Subcutaneous abdominal adipose tissue (tissue), 5 donors: ENCODE results near the gene NKAIN4.

Experiments
- H3K27ac ChIP-seq: one replicate; pipeline ENCODE4 v1.7.0; 2013; ENCODE audit warnings: low read depth, mild to moderate bottlenecking, inconsistent platforms, low read length, moderate library complexity
- H3K27me3 ChIP-seq, 5 donors: one replicate each; pipeline ENCODE4 v1.7.0; 2013; ENCODE audit warnings: low read length in 5 of 5, inconsistent platforms in 1 of 5; ENCODE audit not compliant: control insufficient read depth in 5 of 5, insufficient read depth in 4 of 5
- H3K36me3 ChIP-seq, 5 donors: one replicate each; pipeline ENCODE4 v1.7.0; 2013; ENCODE audit warnings: low read length in 5 of 5; ENCODE audit not compliant: control insufficient read depth in 5 of 5, insufficient read depth in 5 of 5
- H3K4me1 ChIP-seq, 5 donors: one replicate each; pipeline ENCODE4 v1.7.0; 2013; ENCODE audit warnings: low read length in 5 of 5, mild to moderate bottlenecking in 3 of 5, moderate library complexity in 1 of 5; ENCODE audit not compliant: control insufficient read depth in 5 of 5, insufficient read depth in 5 of 5
- H3K4me3 ChIP-seq, 5 donors: one replicate each; pipeline ENCODE4 v1.7.0; 2013; ENCODE audit warnings: low read length in 5 of 5, low read depth in 1 of 5
- H3K9ac ChIP-seq, 5 donors: one replicate each; pipeline ENCODE4 v1.7.0; 2013; ENCODE audit warnings: low read length in 5 of 5, mild to moderate bottlenecking in 4 of 5, moderate library complexity in 3 of 5
- H3K9me3 ChIP-seq, 5 donors: one replicate each; pipeline ENCODE4 v1.7.0; 2013; ENCODE audit warnings: low read length in 5 of 5; ENCODE audit not compliant: control insufficient read depth in 5 of 5
- donor health status: healthy.
- donor health status: healthy.
- donor health status: healthy.
- donor health status: healthy.
- donor health status: healthy.

The NKAIN4 gene

DNA sequence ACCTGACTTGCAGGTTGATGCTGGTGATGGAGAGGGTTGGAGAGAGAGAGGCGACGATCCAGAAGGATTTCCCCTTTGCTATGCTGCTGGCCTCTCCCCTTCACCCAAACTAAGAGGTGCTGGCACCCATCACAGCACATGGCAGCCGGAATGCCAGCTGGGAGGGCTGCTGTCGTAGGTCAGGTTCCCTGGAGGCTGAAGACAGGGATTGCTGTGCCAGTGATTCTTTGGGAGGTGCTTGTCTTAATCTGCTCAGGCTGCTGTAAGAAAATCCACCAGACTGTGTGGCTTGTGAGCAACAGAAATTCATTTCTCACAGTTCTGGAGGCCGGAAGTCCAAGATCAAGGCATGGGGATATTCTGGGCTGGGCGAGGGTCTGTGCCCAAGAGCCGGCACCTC lies 14.0 kb upstream of the NKAIN4 start:
- Histone ChIP-seq H3K27me3 (peaks cover 3 to 42% (median 33%) of the 10 kb centered on the region in 5 donors), H3K4me1 (peaks cover 4 to 9% (median 8%) of the 10 kb centered on the region in 5 donors), H3K9me3 (no peaks in the 10 kb centered on the region), H3K36me3 (no peaks in the 10 kb centered on the region), H3K9ac (no peak overlapping the region), H3K27ac (no peak overlapping the region), H3K4me3 (no peak overlapping the region)

DNA sequence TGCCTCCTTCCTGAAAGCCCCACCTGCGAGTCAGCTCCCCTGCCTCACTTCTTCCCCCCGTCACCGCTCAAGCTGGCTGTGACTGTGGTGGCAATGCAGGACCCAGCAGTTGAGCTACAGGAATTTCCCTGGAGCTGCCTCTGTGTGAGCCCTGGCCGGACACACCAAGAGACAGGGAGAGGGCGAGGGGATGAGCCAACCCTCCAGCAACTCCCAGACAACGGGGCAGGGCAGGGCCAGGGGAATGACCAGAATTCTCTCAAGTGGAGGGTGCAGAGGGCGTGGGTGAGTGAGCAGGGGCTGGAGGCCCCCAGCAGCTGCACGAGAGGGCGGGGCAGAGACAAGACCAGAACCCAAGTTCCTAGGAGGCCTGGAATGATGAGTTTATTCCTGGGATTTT lies 13.4 kb upstream of the NKAIN4 start:
- no peak overlapping the region for H3K4me3 ChIP-seq
- H3K36me3 ChIP-seq, result no peaks in the 10 kb centered on the region
- peaks cover 4 to 7% (median 6%) of the 10 kb centered on the region in 5 donors for H3K4me1 ChIP-seq
- no peaks in the 10 kb centered on the region for H3K9me3 ChIP-seq
- no peak overlapping the region for H3K9ac ChIP-seq
- H3K27ac ChIP-seq, result no peak overlapping the region
- peaks cover 3 to 45% (median 34%) of the 10 kb centered on the region in 5 donors for H3K27me3 ChIP-seq

DNA sequence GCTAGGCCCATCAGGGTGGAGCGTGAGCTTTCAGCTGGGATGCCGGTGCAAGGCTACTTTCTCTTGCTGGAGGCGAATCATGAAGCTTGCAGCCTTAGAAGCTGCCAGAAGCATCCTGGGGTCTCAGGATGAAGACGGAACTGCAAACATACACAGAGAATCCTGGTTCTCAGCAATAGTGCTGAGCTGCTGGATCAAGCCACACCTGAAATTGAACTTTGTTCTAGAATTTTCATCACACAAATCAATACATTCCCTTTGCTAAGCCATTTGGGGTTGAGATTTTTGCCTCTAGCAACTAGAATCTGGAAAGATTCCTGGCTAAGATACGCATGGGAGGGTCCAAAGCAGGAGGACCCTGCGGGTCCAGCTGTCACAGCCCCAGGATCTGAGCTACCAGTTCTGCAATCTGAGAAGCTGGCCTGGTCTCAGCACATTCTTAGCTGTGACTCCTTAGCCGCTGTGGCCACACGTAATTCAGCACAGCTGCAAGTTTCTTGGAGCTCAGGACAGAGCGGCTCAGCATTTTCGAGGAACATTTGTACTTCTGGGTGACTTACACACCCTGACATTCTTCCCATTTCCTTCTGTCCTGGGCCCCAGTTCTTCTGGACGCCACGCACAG lies 11.7 kb upstream of the NKAIN4 start:
- Histone ChIP-seq H3K27me3 (peaks cover 3 to 55% (median 46%) of the 10 kb centered on the region in 5 donors), H3K4me1 (no peaks in the 10 kb centered on the region)

DNA sequence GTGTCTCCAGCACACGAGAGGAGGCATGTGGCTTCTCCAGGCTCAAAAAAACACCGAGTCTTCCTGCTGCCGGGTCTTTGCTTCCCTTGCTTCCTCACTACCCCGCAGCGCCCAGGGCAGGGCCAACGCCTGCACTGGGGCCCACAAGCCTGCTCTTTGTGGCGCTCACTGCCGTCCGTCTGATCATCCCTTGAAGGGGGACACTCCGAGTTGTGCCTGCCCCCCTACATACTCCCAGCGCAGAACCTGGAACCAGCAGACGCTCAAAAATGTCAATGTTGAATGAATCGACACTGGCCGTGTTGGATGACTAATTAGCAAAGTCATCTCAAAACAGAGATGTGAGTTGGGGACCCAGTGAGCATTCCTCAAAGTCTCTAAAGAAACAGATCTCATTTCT lies 10.3 kb upstream of the NKAIN4 start:
- H3K9ac ChIP-seq, result no peak overlapping the region
- no peak overlapping the region for H3K4me3 ChIP-seq
- no peak overlapping the region for H3K27ac ChIP-seq
- H3K36me3 ChIP-seq, result no peaks in the 10 kb centered on the region
- peaks cover 5 to 69% (median 59%) of the 10 kb centered on the region in 5 donors for H3K27me3 ChIP-seq
- H3K9me3 ChIP-seq, result no peaks in the 10 kb centered on the region
- no peaks in the 10 kb centered on the region for H3K4me1 ChIP-seq

More for the DNA sequence above, 11.7 kb upstream of the NKAIN4 start:
- Histone ChIP-seq H3K36me3 (no peaks in the 10 kb centered on the region), H3K27ac (no peak overlapping the region), H3K9ac (no peak overlapping the region), H3K9me3 (no peaks in the 10 kb centered on the region), H3K4me3 (no peak overlapping the region)

DNA sequence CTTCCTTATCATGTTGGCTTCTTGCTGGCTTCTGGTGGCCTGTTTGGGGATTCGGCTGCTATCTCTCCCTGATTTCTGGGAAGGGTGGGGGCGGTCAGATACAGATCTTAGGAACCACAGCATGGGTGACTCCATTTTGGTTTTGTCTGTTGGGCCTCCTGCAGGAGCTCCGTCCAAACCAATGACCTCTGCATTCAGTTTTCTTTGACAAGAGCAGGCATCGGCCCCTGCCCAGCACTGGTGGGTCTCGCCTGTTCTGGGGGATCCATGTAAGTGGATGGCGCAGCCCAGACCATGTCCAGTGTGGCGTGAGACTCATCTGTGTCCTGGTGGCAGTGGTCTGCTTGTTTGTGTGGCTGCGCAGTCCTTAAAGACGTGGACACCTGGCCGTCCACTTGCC lies 9.7 kb upstream of the NKAIN4 start:
- Histone ChIP-seq H3K36me3 (no peaks in the 10 kb centered on the region), H3K27me3 (peaks cover 9 to 72% (median 63%) of the 10 kb centered on the region in 5 donors), H3K4me3 (no peak overlapping the region), H3K9ac (no peak overlapping the region), H3K4me1 (no peaks in the 10 kb centered on the region), H3K27ac (no peak overlapping the region), H3K9me3 (no peaks in the 10 kb centered on the region)

DNA sequence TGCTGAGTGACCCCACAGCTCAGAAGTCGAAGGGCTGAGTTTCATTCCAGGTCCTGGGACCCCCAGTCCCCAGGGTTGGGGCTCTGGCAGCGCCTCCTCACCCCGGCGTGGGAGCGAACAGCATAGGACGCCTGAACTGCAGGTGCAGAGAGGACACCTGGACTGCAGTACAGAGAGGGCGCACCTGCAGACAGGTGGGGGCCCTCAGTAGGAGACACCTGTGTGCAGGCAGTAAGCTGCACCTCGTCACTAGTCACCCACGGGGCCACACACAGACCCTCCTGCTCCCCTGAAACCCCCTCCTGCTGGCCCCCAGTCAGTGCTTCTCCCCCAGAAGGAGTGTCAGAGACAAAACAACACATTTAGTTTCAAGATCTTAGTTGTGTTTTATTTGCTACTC lies 8.6 kb upstream of the NKAIN4 start:
- no peaks in the 10 kb centered on the region for H3K36me3 ChIP-seq
- H3K27me3 ChIP-seq, result peaks cover 9 to 66% (median 57%) of the 10 kb centered on the region in 5 donors
- no peak overlapping the region for H3K9ac ChIP-seq
- H3K27ac ChIP-seq, result no peak overlapping the region
- H3K9me3 ChIP-seq, result no peaks in the 10 kb centered on the region
- H3K4me3 ChIP-seq, result no peak overlapping the region
- H3K4me1 ChIP-seq, result no peaks in the 10 kb centered on the region

DNA sequence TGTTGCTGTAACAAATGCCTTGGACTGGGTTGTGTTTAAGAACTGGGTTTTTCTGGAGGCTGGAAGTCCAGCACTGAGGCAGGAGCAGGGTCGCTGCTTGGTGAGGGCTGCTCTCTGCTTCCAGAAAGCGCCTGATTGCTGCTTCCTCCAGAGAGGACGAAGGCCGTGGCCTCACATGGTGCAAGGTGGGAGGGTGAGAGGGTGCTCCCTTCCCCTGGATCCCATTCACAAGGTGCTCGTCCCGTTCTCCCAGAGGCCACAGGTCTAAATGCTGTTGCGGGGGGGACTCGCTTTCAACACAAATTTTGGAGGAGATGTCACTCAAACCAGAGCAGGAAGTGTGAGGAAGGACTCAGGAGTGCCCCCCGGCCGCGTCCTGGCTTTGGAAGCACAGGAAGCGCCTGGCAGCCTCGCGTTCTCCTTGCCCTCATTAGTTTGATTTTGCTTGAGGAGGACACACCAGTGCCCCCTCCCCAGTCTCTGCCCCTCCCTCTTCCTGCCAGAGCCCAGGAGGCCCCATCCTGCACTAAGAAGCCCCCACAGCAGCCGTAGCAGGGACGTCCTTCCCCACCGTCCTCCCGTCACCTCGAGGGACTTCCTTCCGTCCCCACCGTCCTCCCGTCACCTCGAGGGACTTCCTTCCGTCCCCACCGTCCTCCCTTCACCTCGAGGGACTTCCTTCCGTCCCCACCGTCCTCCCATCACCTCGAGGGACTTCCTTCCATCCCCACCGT lies 7.7 kb upstream of the NKAIN4 start:
- Histone ChIP-seq H3K4me1 (no peaks in the 10 kb centered on the region), H3K9me3 (no peaks in the 10 kb centered on the region), H3K4me3 (no peak overlapping the region), H3K36me3 (no peaks in the 10 kb centered on the region), H3K27me3 (peaks cover 9 to 62% (median 53%) of the 10 kb centered on the region in 5 donors), H3K9ac (no peak overlapping the region), H3K27ac (no peak overlapping the region)

DNA sequence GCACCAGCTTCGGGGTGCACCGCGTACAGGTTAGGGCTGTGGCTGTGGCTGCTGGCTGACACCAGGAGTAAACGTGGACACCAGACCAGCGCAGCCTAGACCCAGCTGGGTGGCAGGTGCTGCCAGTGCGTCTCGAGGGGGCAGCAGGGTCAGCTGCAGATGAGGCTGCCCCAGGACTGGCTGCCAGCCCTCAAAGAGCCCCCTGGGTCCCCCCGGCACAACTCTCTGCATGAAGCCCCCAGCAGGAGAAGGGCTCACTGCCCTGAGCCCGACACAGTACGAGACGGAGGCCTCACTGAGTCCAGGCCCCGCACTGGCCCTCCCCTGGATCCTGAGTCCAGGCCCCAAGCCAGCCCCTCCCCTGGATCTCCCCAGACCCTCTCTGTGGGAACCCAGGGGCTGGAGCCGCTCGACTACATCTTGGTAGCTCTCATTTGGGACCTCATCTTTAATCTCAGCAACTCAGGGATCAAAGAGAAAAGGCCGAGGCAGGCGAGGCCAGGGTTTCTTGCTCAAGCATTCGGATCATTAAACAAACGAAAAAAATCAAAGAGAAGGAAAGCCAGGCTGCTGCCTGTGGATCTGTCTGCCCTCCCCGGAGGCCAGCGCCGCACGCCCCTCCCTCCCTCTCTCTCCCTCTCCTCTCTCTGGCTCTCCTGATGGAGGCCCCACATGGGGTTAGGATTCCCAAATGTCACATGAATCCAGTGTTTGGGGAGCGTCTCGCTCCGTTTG lies 7.0 kb upstream of the NKAIN4 start:
- Histone ChIP-seq H3K27ac (no peak overlapping the region), H3K9ac (no peak overlapping the region), H3K4me3 (no peak overlapping the region), H3K4me1 (no peaks in the 10 kb centered on the region), H3K36me3 (no peaks in the 10 kb centered on the region), H3K27me3 (peaks cover 12 to 65% (median 55%) of the 10 kb centered on the region in 5 donors), H3K9me3 (no peaks in the 10 kb centered on the region)

DNA sequence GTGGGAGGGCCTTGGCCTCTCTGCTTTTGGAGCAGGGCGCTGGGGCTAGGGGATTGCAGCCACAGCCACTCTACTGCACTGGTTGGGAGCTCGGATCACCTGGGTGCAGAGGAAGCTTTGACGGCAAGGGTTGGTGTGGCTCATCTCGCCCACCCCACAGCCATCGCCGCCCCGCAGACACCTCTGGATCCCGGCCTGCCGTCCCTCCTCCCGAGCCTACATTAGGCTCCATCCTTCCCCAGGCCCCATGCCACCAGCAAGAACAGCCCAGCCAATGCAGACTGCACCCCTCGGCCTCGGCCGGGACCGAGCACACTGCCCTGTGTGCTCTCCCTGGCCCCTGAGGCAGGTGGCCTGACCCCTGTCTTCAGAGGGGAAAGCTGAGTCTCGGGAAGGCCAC lies 6.3 kb upstream of the NKAIN4 start:
- Histone ChIP-seq H3K9me3 (no peaks in the 10 kb centered on the region), H3K27me3 (peaks cover 14 to 65% (median 57%) of the 10 kb centered on the region in 5 donors), H3K9ac (no peak overlapping the region), H3K36me3 (no peaks in the 10 kb centered on the region), H3K4me3 (no peak overlapping the region), H3K27ac (no peak overlapping the region), H3K4me1 (no peaks in the 10 kb centered on the region)
